ENCODE measurements around the gene RGSL1. TPM values are rescaled to one million over a fixed set of nuclear protein-coding genes. Genes with fewer than 3 reads are reported as not detected.

Gene RGSL1
- total RNA-seq, 1 donor = not detected

GRCh38 chr1:182549811-182550210 is 99.9 kb downstream of the RGSL1 start:
- no peak overlapping the region for H3K4me3 ChIP-seq (ENCODE audit: low read depth, low read length)
- no peak for TF ChIP-seq CTCF (IDR thresholded peaks at IDR 0.05; ENCODE audit: insufficient read depth, low read length)
- DNase-seq (ENCODE audit: low read depth) = no peak

GRCh38 chr1:182552527-182552926 is 102.6 kb downstream of the RGSL1 start:
- no peak for DNase-seq (ENCODE audit: low read depth)

GRCh38 chr1:182555493-182555892 is 105.5 kb downstream of the RGSL1 start:
- DNase-seq (ENCODE audit: low read depth) = no peak
- no peak for TF ChIP-seq CTCF (IDR thresholded peaks at IDR 0.05; ENCODE audit: insufficient read depth, low read length)

More at GRCh38 chr1:182552527-182552926, 102.6 kb downstream of the RGSL1 start:
- no peak overlapping the region for H3K4me3 ChIP-seq (ENCODE audit: low read depth, low read length)
- no peak for TF ChIP-seq CTCF (IDR thresholded peaks at IDR 0.05; ENCODE audit: insufficient read depth, low read length)

GRCh38 chr1:182556279-182556678 is 106.3 kb downstream of the RGSL1 start:
- no peak for TF ChIP-seq CTCF (IDR thresholded peaks at IDR 0.05; ENCODE audit: insufficient read depth, low read length)
- H3K4me3 ChIP-seq (ENCODE audit: low read depth, low read length) = no peak overlapping the region
- no peak for DNase-seq (ENCODE audit: low read depth)

More at GRCh38 chr1:182555493-182555892, 105.5 kb downstream of the RGSL1 start:
- H3K4me3 ChIP-seq (ENCODE audit: low read depth, low read length) = no peak overlapping the region

- no peak for DNase-seq (ENCODE audit: low read depth)
- no peak for TF ChIP-seq CTCF (IDR thresholded peaks at IDR 0.05; ENCODE audit: insufficient read depth, low read length)
- H3K4me3 ChIP-seq (ENCODE audit: low read depth, low read length) = no peak overlapping the region
Measured at GRCh38 chr1:182560392-182560984, 110.5 kb downstream of the RGSL1 start.

GRCh38 chr1:182561456-182561855 is 111.5 kb downstream of the RGSL1 start:
- no peak for DNase-seq (ENCODE audit: low read depth)
- H3K4me3 ChIP-seq (ENCODE audit: low read depth, low read length) = no peak overlapping the region
- TF ChIP-seq CTCF (IDR thresholded peaks at IDR 0.05; ENCODE audit: insufficient read depth, low read length) = no peak

- TF ChIP-seq CTCF (IDR thresholded peaks at IDR 0.05; ENCODE audit: insufficient read depth, low read length) = no peak
- no peak overlapping the region for H3K4me3 ChIP-seq (ENCODE audit: low read depth, low read length)
- no peak for DNase-seq (ENCODE audit: low read depth)
Measured at GRCh38 chr1:182563095-182563494, 113.1 kb downstream of the RGSL1 start.
